Hematopoietic multipotent progenitor cell treated with erythropoietin and hydrocortisone succinate and interleukin-3 and kit ligand, for 4 days (in vitro differentiated cells): ENCODE data around the gene LUZP2.
"Not testable (repeated sequence)": the region's sequence is repeated elsewhere in the genome, so short reads cannot be mapped to it uniquely, and the experiment has no call there.

ENCODE experiments used
- DNase-seq: peaks from one replicate; pipeline ENCODE4 v3.0.0-alpha.2; 2015

The LUZP2 gene

GRCh38 chr11:24837112-24837511, 340.3 kb downstream of the LUZP2 start:
- no peak for DNase-seq

GRCh38 chr11:24842308-24842707, 345.5 kb downstream of the LUZP2 start:
- no peak for DNase-seq

GRCh38 chr11:24844406-24844805, 347.6 kb downstream of the LUZP2 start:
- DNase-seq = no peak

- no peak for DNase-seq
These were observed 352.0 kb downstream of the LUZP2 start for GRCh38 chr11:24848857-24849256.

- DNase-seq = no peak
These were observed 359.1 kb downstream of the LUZP2 start for GRCh38 chr11:24855951-24856350.

GRCh38 chr11:24859801-24860300, 363.0 kb downstream of the LUZP2 start:
- no peak for DNase-seq

GRCh38 chr11:24861440-24861839, 364.6 kb downstream of the LUZP2 start:
- no peak for DNase-seq

- DNase-seq = no peak
These were observed 369.9 kb downstream of the LUZP2 start for GRCh38 chr11:24866743-24867142.

GRCh38 chr11:24870048-24870447, 373.2 kb downstream of the LUZP2 start:
- no peak for DNase-seq

- no peak for DNase-seq
These were observed 375.3 kb downstream of the LUZP2 start for GRCh38 chr11:24872186-24872585.

GRCh38 chr11:24872651-24873311, 375.9 kb downstream of the LUZP2 start:
- no peak for DNase-seq

- DNase-seq = no peak
These were observed 384.1 kb downstream of the LUZP2 start for GRCh38 chr11:24880962-24881361.

- DNase-seq = no peak
These were observed 388.8 kb downstream of the LUZP2 start for GRCh38 chr11:24885580-24886173.

- no peak for DNase-seq
These were observed 390.2 kb downstream of the LUZP2 start for GRCh38 chr11:24886880-24887619.

GRCh38 chr11:24890426-24890825, 393.6 kb downstream of the LUZP2 start:
- no peak for DNase-seq

- not testable (repeated sequence) for DNase-seq
These were observed 395.1 kb downstream of the LUZP2 start for GRCh38 chr11:24891845-24892492.

GRCh38 chr11:24896118-24896835, 399.4 kb downstream of the LUZP2 start:
- DNase-seq = no peak

GRCh38 chr11:24900514-24900913, 403.7 kb downstream of the LUZP2 start:
- no peak for DNase-seq

GRCh38 chr11:24900960-24901549, 404.2 kb downstream of the LUZP2 start:
- DNase-seq = no peak

- DNase-seq = no peak
These were observed 406.7 kb downstream of the LUZP2 start for GRCh38 chr11:24903555-24903954.

- no peak for DNase-seq
These were observed 428.2 kb downstream of the LUZP2 start for GRCh38 chr11:24925091-24925490.
